Lower lobe of right lung (tissue), 2 donors: ENCODE results near the gene FGF18. TPM values are rescaled to one million over a fixed set of nuclear protein-coding genes. Genes with fewer than 3 reads are reported as not detected.
"Not testable (repeated sequence)": the region's sequence is repeated elsewhere in the genome, so short reads cannot be mapped to it uniquely, and the experiment has no call there.

Experiments
- ATAC-seq, 2 donors: fragments of 200-7000 bp; cut with Tn5 transposase; one replicate each; pipeline ENCODE4 v1.9.1; 2020 to 2022; ENCODE audit warnings: mild to moderate bottlenecking in 2 of 2, moderate library complexity in 2 of 2
- DNase-seq: peaks from one replicate; pipeline ENCODE4 v3.0.0-alpha.2; 2020
- H3K27ac ChIP-seq: fragments of 200-600 bp; one replicate; pipeline ENCODE4 v1.8.0; 2022
- H3K27me3 ChIP-seq: fragments of 200-600 bp; one replicate; pipeline ENCODE4 v1.8.0; 2022; ENCODE audit warnings: low read depth
- H3K36me3 ChIP-seq: fragments of 200-600 bp; one replicate; pipeline ENCODE4 v1.8.0; 2022; ENCODE audit warnings: mild to moderate bottlenecking
- H3K4me1 ChIP-seq: fragments of 200-600 bp; one replicate; pipeline ENCODE4 v1.8.0; 2022
- H3K4me3 ChIP-seq: fragments of 200-600 bp; one replicate; pipeline ENCODE4 v1.8.0; 2022; ENCODE audit warnings: mild to moderate bottlenecking
- H3K9me3 ChIP-seq: fragments of 200-600 bp; one replicate; pipeline ENCODE4 v1.8.0; 2022
- intact Hi-C: fragments of 100-400 bp; cut with DNase I; formaldehyde crosslinking; loops from one replicate; pipeline ENCODE4 v1.11.0; 2022
- total RNA-seq: library from RNA; stranded (reverse); fragmentation: NEBNext Ultra II Directional; extraction: Animal tissue kit (Norgen Biotek cat#: 25700); gene quantifications from one replicate; pipeline ENCODE4 v1.2.1, GENCODE V29; 2021
- TF ChIP-seq, protein P1 (sequence below): fragments of 200-600 bp; IDR thresholded peaks from one replicate; pipeline ENCODE4 v1.8.0; 2022; ENCODE audit warnings: antibody characterized with exemption, mild to moderate bottlenecking
- donor health status: DM: no; HTN: yes; CAD: no; lungs with severe emphysema.

FGF18 gene
- total RNA-seq, 1 donor from 2014 or later: 2.0 TPM

DNA sequence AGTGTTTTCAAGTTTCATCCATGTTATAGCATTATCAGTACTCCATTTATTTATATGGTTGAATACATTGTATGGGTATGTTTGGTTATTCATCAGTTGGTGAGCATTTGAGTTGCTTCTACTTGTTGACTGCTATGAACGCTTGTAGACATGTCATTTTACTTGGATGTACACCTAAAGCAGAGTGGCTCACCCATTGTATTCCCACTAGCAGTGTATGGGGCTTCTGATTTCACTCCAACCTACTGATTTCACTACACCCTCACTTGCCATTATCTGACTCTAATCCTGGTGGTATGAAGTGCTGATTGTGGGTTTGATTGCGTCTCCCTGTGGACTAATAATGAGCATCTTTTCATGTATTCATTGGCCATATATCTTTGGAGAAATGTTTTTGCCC lies 22.3 kb upstream of the FGF18 start:
- Histone ChIP-seq H3K4me3 (no peak overlapping the region), H3K4me1 (no peaks in the 10 kb centered on the region), H3K27me3 (no peaks in the 10 kb centered on the region), H3K9me3 (no peaks in the 10 kb centered on the region), H3K27ac (no peak overlapping the region), H3K36me3 (peaks cover 98% of the 10 kb centered on the region)
- intact Hi-C loops: no loop called here
- DNase-seq (no peak), ATAC-seq (no peak)
- TF ChIP-seq, protein P1, sequence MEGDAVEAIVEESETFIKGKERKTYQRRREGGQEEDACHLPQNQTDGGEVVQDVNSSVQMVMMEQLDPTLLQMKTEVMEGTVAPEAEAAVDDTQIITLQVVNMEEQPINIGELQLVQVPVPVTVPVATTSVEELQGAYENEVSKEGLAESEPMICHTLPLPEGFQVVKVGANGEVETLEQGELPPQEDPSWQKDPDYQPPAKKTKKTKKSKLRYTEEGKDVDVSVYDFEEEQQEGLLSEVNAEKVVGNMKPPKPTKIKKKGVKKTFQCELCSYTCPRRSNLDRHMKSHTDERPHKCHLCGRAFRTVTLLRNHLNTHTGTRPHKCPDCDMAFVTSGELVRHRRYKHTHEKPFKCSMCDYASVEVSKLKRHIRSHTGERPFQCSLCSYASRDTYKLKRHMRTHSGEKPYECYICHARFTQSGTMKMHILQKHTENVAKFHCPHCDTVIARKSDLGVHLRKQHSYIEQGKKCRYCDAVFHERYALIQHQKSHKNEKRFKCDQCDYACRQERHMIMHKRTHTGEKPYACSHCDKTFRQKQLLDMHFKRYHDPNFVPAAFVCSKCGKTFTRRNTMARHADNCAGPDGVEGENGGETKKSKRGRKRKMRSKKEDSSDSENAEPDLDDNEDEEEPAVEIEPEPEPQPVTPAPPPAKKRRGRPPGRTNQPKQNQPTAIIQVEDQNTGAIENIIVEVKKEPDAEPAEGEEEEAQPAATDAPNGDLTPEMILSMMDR: no peak

GRCh38 chr5:171397599-171397998 lies 21.8 kb upstream of the FGF18 start:
- no peaks in the 10 kb centered on the region for H3K4me1 ChIP-seq
- intact Hi-C loops: no loop called here
- no peak overlapping the region for H3K27ac ChIP-seq
- DNase-seq (no peak), ATAC-seq (no peak)
- H3K4me3 ChIP-seq: no peak overlapping the region
- peaks cover 93% of the 10 kb centered on the region for H3K36me3 ChIP-seq
- no peaks in the 10 kb centered on the region for H3K9me3 ChIP-seq
- TF ChIP-seq, protein P1: no peak
- H3K27me3 ChIP-seq: no peaks in the 10 kb centered on the region

- peaks cover 83% of the 10 kb centered on the region for H3K36me3 ChIP-seq
- H3K4me1 ChIP-seq, H3K27ac ChIP-seq, H3K27me3 ChIP-seq, H3K9me3 ChIP-seq, ATAC-seq, DNase-seq, H3K4me3 ChIP-seq, intact Hi-C loops: not testable (repeated sequence)
Measured at GRCh38 chr5:171398660-171399059, 20.8 kb upstream of the FGF18 start.

DNA sequence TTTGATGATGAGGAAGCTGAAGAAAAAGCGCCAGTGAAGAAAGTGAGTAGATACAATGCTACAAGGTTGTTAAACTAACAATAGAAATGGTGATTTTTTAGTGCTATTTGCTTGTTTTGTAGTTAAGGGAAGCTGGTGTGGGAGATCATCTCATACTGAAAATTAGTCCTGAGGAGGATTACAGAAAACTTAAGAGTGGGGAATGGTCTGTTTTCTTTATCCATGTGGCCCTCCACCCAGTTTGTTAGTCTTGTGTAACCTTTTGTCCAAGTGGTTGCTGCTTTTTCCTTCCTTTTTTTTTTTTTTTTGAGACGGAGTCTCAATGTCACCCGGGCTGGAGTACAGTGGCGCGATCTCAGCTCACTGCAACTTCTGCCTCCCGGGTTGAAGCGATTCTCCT lies 19.3 kb upstream of the FGF18 start:
- Histone ChIP-seq H3K27ac (no peak overlapping the region), H3K9me3 (no peaks in the 10 kb centered on the region), H3K4me1 (no peaks in the 10 kb centered on the region), H3K4me3 (no peak overlapping the region), H3K27me3 (no peaks in the 10 kb centered on the region), H3K36me3 (peaks cover 74% of the 10 kb centered on the region)
- TF ChIP-seq, protein P1: no peak
- no peak for DNase-seq
- no peak for ATAC-seq
- intact Hi-C loops: no loop called here

GRCh38 chr5:171401167-171401947 lies 18.1 kb upstream of the FGF18 start:
- H3K9me3 ChIP-seq: no peaks in the 10 kb centered on the region
- DNase-seq: no peak
- no peaks in the 10 kb centered on the region for H3K4me1 ChIP-seq
- intact Hi-C loops: no loop called here
- H3K27ac ChIP-seq: no peak overlapping the region
- TF ChIP-seq, protein P1: no peak
- H3K36me3 ChIP-seq: peaks cover 74% of the 10 kb centered on the region
- H3K27me3 ChIP-seq: no peaks in the 10 kb centered on the region
- H3K4me3 ChIP-seq: no peak overlapping the region
- no peak for ATAC-seq

- DNase-seq, H3K4me3 ChIP-seq, ATAC-seq, intact Hi-C loops, H3K27ac ChIP-seq, H3K4me1 ChIP-seq, H3K27me3 ChIP-seq, H3K9me3 ChIP-seq: not testable (repeated sequence)
- H3K36me3 ChIP-seq: peaks cover 74% of the 10 kb centered on the region
Measured at GRCh38 chr5:171402751-171403150, 16.7 kb upstream of the FGF18 start.
